Ishikawa (cell line): ENCODE measurements around the gene CIAO3.

Experiments used
- CEBPB ChIP-seq: IDR thresholded peaks from 2 replicates; pipeline ENCODE4 v1.6.1; 2012
- CREB1 ChIP-seq: IDR thresholded peaks from 2 replicates; pipeline ENCODE4 v1.6.1; 2012; ENCODE audit warnings: low read depth
- EGR1 ChIP-seq: IDR thresholded peaks from 2 replicates; pipeline ENCODE4 v1.6.1; 2012
- EP300 ChIP-seq: IDR thresholded peaks from 2 replicates; pipeline ENCODE4 v1.6.1; 2012; ENCODE audit warnings: borderline replicate concordance
- FOXM1 ChIP-seq: IDR thresholded peaks from 2 replicates; pipeline ENCODE4 v1.6.1; 2012; ENCODE audit warnings: low read depth, borderline replicate concordance
- MAX ChIP-seq: IDR thresholded peaks from 2 replicates; pipeline ENCODE4 v1.6.1; 2012
- NFIC ChIP-seq: IDR thresholded peaks from 2 replicates; pipeline ENCODE4 v1.6.1; 2012
- RAD21 ChIP-seq: IDR thresholded peaks from 2 replicates; pipeline ENCODE4 v1.6.1; 2012; ENCODE audit warnings: low read depth
- REST ChIP-seq: IDR thresholded peaks from 2 replicates; pipeline ENCODE4 v1.6.1; 2012; ENCODE audit warnings: low read depth, mild to moderate bottlenecking
- TAF1 ChIP-seq: IDR thresholded peaks from 2 replicates; pipeline ENCODE4 v1.6.1; 2012; ENCODE audit warnings: low read depth, mild to moderate bottlenecking
- TCF12 ChIP-seq: IDR thresholded peaks from 2 replicates; pipeline ENCODE4 v1.6.1; 2012; ENCODE audit warnings: low read depth
- TEAD4 ChIP-seq: IDR thresholded peaks from 2 replicates; pipeline ENCODE4 v1.6.1; 2012
- USF1 ChIP-seq: IDR thresholded peaks from 2 replicates; pipeline ENCODE4 v1.6.1; 2012
- YY1 ChIP-seq: IDR thresholded peaks from 2 replicates; pipeline ENCODE4 v1.6.1; 2012; ENCODE audit warnings: low read depth
- ZBTB7A ChIP-seq: IDR thresholded peaks from 2 replicates; pipeline ENCODE4 v1.6.1; 2012; ENCODE audit warnings: low read depth

CIAO3 gene

GRCh38 chr16:694863-695354 lies 45.9 kb downstream of the CIAO3 start:
- TF ChIP-seq EGR1, result no peak
- no peak for TF ChIP-seq TEAD4
- TF ChIP-seq MAX, result no peak
- TF ChIP-seq RAD21, result no peak
- no peak for TF ChIP-seq CEBPB
- no peak for TF ChIP-seq ZBTB7A
- no peak for TF ChIP-seq CREB1
- TF ChIP-seq TAF1, result no peak
- TF ChIP-seq EP300, result no peak
- TF ChIP-seq REST, result no peak
- no peak for TF ChIP-seq NFIC
- TF ChIP-seq FOXM1, result no peak

- TF ChIP-seq REST (0 out of 2 replicates have a peak, but pooled peaks have one; percentile 19), ZBTB7A (peak; percentile 36; the same call in 1 of the 2 replicates), TCF12 (no peak)
These were observed 46.5 kb downstream of the CIAO3 start for GRCh38 chr16:694187-694862.

- TF ChIP-seq EP300 (no peak), YY1 (0 out of 2 replicates have a peak, but pooled peaks have one; percentile 17)
These were observed 47.0 kb downstream of the CIAO3 start for GRCh38 chr16:693766-694165.

- no peak for TF ChIP-seq ZBTB7A
- no peak for TF ChIP-seq EGR1
- TF ChIP-seq TEAD4, result no peak
- no peak for TF ChIP-seq CREB1
- TF ChIP-seq REST, result no peak
- TF ChIP-seq MAX, result no peak
- no peak for TF ChIP-seq EP300
- TF ChIP-seq TCF12, result no peak
- TF ChIP-seq FOXM1, result no peak
- TF ChIP-seq NFIC, result no peak
- TF ChIP-seq TAF1, result no peak
- TF ChIP-seq CEBPB, result no peak
- no peak for TF ChIP-seq USF1
These were observed 47.4 kb downstream of the CIAO3 start for GRCh38 chr16:693364-693763.

- TF ChIP-seq CREB1 (no peak), CEBPB (no peak), TAF1 (no peak), EGR1 (no peak)
These were observed 48.3 kb downstream of the CIAO3 start for GRCh38 chr16:692356-693108.
